CD4-positive, alpha-beta T cell treated with Interleukin-17A for 1 hour (primary cell): ENCODE data around the gene PRKCI.

Experiments used
- DNase-seq: peaks from one replicate; pipeline ENCODE4 v3.0.0-alpha.2; 2020

PRKCI gene

DNA sequence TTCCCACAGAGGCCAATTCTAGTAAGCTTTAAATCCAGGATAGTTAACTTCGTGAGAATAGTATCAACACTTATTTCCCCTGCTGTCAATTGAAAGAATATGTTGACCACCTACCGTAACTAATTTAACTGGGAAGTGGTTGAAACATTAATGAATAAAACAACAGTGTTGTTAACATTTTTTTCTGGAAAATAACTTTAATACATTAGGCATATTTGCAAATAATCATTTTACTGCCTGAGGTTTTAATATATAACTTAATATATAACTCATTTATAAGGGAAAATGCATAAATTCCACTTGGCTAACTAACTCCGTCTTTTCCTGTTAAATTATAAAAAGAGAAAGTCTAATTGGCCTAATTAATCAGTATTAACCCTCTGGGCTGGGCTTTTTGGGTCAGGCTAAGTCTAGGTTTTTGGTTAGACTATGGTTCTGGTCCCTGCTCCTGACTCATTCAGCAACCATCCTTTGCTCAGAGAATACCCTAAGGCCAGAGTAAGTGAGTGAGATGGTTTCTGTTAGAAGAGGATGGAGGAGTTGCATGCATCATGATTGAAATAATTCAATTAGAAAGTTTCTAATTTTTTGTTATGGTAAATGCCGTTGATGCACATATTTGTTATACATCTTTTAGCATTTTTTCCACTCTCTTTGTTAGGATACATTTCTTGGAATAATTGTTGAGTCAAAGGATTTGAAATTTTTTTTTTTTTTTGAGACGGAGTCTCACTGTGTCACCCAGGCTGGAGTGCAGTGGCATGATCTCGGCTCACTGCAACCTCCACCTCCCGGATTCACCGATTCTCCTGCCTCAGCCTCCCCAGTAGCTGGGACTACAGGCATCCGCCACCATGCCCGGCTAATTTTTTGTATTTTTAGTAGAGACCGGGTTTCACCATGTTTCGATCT, 124.5 kb downstream of the PRKCI start:
- no peak for DNase-seq

DNA sequence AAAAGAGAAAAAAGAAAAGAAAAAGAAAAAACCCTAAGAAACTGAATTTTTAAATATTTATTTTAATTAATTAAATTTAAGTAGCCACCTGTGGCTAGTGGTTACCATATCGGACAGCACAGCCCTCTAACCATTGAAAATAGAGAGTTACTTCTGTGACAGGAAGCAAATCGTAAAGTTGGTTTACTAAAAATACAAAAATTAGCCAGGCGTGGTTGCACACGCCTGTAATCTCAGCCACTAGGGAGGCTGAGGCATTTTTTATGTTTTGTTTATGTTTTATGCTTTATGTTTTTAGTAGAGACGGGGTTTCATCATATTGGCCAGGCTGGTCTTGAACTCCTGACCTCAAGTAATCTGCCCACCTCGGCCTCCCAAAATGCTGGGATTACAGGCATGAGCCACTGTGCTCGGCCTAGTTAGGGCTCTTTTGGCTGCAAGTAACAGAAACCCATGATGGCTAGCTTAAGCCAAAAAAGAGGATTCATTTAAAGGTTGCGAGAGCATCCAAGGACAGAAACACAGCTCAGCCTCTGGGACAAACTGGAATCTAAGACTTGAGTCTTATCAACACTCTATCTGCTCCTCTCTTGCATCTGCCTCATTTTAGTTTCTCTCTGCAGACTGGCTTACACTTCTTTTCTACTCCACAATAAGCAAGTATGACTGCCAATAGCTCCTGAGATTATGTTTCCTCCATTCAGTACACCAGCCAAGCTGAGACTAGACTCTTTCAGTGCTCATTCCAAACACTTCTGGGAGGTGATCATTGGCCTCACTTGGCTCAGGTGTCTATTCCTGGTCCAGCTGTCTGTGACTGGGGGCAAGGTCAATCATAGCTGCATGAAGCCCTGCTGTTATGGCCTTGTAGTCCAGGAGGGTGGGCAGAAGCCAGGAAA, 128.5 kb downstream of the PRKCI start:
- DNase-seq, result no peak

DNA sequence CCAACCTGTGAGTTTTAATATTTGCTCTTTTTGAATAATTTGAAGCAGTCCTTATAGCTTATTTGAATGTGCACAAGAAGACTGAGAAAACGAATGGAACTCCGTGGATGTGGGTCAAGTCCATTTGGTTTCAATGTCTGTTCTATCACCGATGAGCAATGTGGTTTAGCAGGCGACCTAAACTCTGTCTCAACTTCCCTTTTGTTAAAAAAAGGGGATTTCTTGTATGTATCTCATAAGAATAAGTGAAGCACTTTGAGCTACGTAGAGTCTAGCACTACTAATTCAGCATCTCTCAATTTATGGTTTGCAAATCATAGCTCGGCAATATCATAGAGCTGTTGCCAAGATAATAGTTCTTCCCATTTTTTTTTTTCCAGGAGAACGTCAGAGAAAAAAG, 130.7 kb downstream of the PRKCI start:
- DNase-seq, result no peak

DNA sequence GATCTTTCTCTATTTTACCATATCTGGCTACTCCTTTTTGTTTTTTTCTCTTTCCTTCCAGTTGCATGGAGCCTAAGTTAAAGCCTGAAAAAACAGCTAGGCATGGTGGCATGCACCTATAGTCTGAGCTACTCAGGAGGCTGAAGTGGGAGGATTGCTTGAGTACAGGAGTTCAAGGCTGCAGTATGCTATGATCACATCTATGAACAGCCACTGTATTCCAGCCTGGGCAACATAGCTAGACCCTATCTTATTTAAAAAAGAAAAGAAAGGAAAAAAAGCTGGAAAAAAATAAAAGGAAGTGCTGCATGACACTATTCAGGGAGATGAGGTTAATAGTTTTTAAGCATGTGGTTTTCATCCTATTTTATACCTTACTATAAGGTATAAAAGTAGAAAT, 131.3 kb downstream of the PRKCI start:
- DNase-seq, result no peak

DNA sequence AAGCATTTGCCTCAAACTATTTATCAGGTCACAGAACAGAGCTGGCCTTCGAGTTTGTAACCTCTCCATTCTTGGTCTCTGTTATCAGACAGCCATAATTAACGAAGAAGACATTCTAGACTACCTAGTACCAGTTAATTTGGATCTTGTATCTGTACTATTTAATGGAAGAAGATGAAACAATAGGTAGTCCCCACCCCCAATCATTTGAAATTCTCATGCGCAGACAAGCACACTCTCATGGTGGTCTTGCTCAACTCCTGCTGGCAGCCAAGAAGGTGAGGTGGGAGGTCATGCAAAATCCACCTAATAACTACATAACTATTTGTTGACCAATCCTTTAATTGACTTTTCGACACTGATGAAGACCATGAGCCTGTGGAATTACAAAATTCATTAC, 132.5 kb downstream of the PRKCI start:
- no peak for DNase-seq
